HG02759 (cell line): ENCODE data around the gene EPS8.
A peak's percentile ranks its signal among the peaks of the same experiment; 100 is the strongest.
"Not testable (repeated sequence)": the region's sequence is repeated elsewhere in the genome, so short reads cannot be mapped to it uniquely, and the experiment has no call there.

Experiments used
- ATAC-seq: cut with Tn5 transposase; IDR thresholded peaks from one replicate; pipeline ENCODE4 v1.9.1; 2021; ENCODE audit warnings: mild to moderate bottlenecking, moderate library complexity; ENCODE audit not compliant: unreplicated experiment

Gene EPS8

GRCh38 chr12:15762162-15762561 lies 27.0 kb downstream of the EPS8 start:
- ATAC-seq, result not testable (repeated sequence)

- ATAC-seq, result no peak
Measured at GRCh38 chr12:15757553-15758255, 31.5 kb downstream of the EPS8 start.

GRCh38 chr12:15756822-15757221 lies 32.4 kb downstream of the EPS8 start:
- ATAC-seq, result no peak

- no peak for ATAC-seq
Measured at GRCh38 chr12:15754233-15754632, 35.0 kb downstream of the EPS8 start.

GRCh38 chr12:15752785-15753184 lies 36.4 kb downstream of the EPS8 start:
- ATAC-seq, result no peak

GRCh38 chr12:15751741-15752140 lies 37.4 kb downstream of the EPS8 start:
- ATAC-seq, result no peak

- ATAC-seq, result no peak
Measured at GRCh38 chr12:15749937-15750336, 39.3 kb downstream of the EPS8 start.

GRCh38 chr12:15741870-15742269 lies 47.3 kb downstream of the EPS8 start:
- ATAC-seq, result not testable (repeated sequence)

- ATAC-seq, result no peak
Measured at GRCh38 chr12:15741082-15741481, 48.1 kb downstream of the EPS8 start.

- ATAC-seq, result not testable (repeated sequence)
Measured at GRCh38 chr12:15740389-15740788, 48.8 kb downstream of the EPS8 start.

GRCh38 chr12:15738438-15739015 lies 50.7 kb downstream of the EPS8 start:
- no peak for ATAC-seq

- no peak for ATAC-seq
Measured at GRCh38 chr12:15735837-15736615, 53.2 kb downstream of the EPS8 start.

- peak; percentile 45 for ATAC-seq
Measured at GRCh38 chr12:15733136-15733535, 56.1 kb downstream of the EPS8 start.

GRCh38 chr12:15732341-15733061 lies 56.7 kb downstream of the EPS8 start:
- peak; percentile 75 for ATAC-seq

- no peak for ATAC-seq
Measured at GRCh38 chr12:15731940-15732339, 57.2 kb downstream of the EPS8 start.

- no peak for ATAC-seq
Measured at GRCh38 chr12:15729097-15729496, 60.1 kb downstream of the EPS8 start.

GRCh38 chr12:15728118-15728598 lies 61.0 kb downstream of the EPS8 start:
- no peak for ATAC-seq

- ATAC-seq, result no peak
Measured at GRCh38 chr12:15726878-15727150, 62.4 kb downstream of the EPS8 start.

GRCh38 chr12:15726027-15726877 lies 62.9 kb downstream of the EPS8 start:
- ATAC-seq, result no peak

GRCh38 chr12:15722951-15723350 lies 66.2 kb downstream of the EPS8 start:
- no peak for ATAC-seq
